GM18508 (cell line): ENCODE measurements around the gene CCIN.

Experiments
- ATAC-seq: cut with Tn5 transposase; IDR thresholded peaks from one replicate; pipeline ENCODE4 v1.9.1; 2021; ENCODE audit warnings: moderate number of reproducible peaks; ENCODE audit not compliant: insufficient read depth, unreplicated experiment

CCIN gene

GRCh38 chr9:36140086-36141084, 28.8 kb upstream of the CCIN start:
- ATAC-seq = no peak

- no peak for ATAC-seq
Measured at GRCh38 chr9:36141288-36141687, 27.9 kb upstream of the CCIN start.

- no peak for ATAC-seq
Measured at GRCh38 chr9:36141761-36142160, 27.4 kb upstream of the CCIN start.

- ATAC-seq = no peak
Measured at GRCh38 chr9:36142510-36143244, 26.5 kb upstream of the CCIN start.

- ATAC-seq = no peak
Measured at GRCh38 chr9:36143245-36143641, 25.9 kb upstream of the CCIN start.

- no peak for ATAC-seq
Measured at GRCh38 chr9:36144309-36145232, 24.6 kb upstream of the CCIN start.

GRCh38 chr9:36145970-36146369, 23.2 kb upstream of the CCIN start:
- ATAC-seq = no peak

GRCh38 chr9:36146651-36147050, 22.5 kb upstream of the CCIN start:
- no peak for ATAC-seq

- no peak for ATAC-seq
Measured at GRCh38 chr9:36147441-36148175, 21.6 kb upstream of the CCIN start.

GRCh38 chr9:36148311-36149051, 20.7 kb upstream of the CCIN start:
- no peak for ATAC-seq

- no peak for ATAC-seq
Measured at GRCh38 chr9:36149197-36149596, 20.0 kb upstream of the CCIN start.

GRCh38 chr9:36150574-36151315, 18.4 kb upstream of the CCIN start:
- no peak for ATAC-seq

GRCh38 chr9:36151316-36152210, 17.6 kb upstream of the CCIN start:
- ATAC-seq = peak; percentile 73

GRCh38 chr9:36152741-36153438, 16.3 kb upstream of the CCIN start:
- ATAC-seq = no peak

GRCh38 chr9:36153746-36154145, 15.4 kb upstream of the CCIN start:
- ATAC-seq = no peak

- no peak for ATAC-seq
Measured at GRCh38 chr9:36154331-36154952, 14.7 kb upstream of the CCIN start.
